OCI-LY7 (cell line): Measurements from ENCODE around the gene GGNBP2.

Experiments
- CTCF ChIP-seq: fragments of 200-600 bp; sonication (generic); conservative IDR thresholded peaks from 2 replicates; pipeline ENCODE4 v1.5.1; 2014; ENCODE audit warnings: mild to moderate bottlenecking, antibody characterized with exemption, low read length, moderate library complexity, mixed read lengths
- EZH2phosphoT487 ChIP-seq: fragments of 200-600 bp; sonication (generic); IDR thresholded peaks from 2 replicates; pipeline ENCODE4 v1.6.1; 2018; ENCODE audit warnings: low read depth, borderline replicate concordance, mild to moderate bottlenecking, mixed run types, antibody characterized with exemption, low read length, moderate library complexity, mixed read lengths

GRCh38 chr17:36527621-36528250 is 17.0 kb upstream of the GGNBP2 start:
- TF ChIP-seq CTCF (no peak), EZH2phosphoT487 (no peak)
